ENCODE data around the gene SLC25A28.
"Not testable (repeated sequence)": the region's sequence is repeated elsewhere in the genome, so short reads cannot be mapped to it uniquely, and the experiment has no call there.

Gene SLC25A28

DNA sequence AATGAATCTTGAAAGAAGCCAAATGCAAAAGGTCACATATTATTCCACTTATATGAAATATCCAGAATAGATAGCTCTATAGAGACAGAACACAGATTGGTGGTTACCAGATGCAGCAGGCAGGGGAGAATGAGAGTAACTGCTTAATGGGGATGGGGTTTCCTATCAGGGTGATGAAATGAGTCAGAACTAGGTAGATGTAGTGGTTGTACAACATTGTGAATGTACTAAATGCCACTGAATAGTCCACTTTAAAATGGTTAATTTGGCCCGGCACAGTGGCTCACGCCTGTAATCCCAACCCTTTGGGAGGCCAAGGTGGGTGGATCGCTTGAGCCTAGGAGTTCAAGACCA, 9.4 kb upstream of the SLC25A28 start:
- Histone ChIP-seq H3K4me3 (ENCODE audit: insufficient read depth, low read depth, low read length, poor library complexity, severe bottlenecking) (no peak overlapping the region), H3K36me3 (ENCODE audit: control insufficient read depth, insufficient read depth, low read length) (no peaks in the 10 kb centered on the region), H3K4me1 (ENCODE audit: control insufficient read depth, insufficient read depth, low read length, poor library complexity, severe bottlenecking) (no peaks in the 10 kb centered on the region), H3K9me3 (ENCODE audit: control insufficient read depth, low read length) (no peaks in the 10 kb centered on the region), H3K27ac (ENCODE audit: insufficient read depth, low read length, poor library complexity, severe bottlenecking) (no peak overlapping the region), H3K27me3 (replicated peaks; ENCODE audit: control insufficient read depth, insufficient read depth, low read length, poor library complexity, severe bottlenecking) (no peaks in the 10 kb centered on the region)
- DNase-seq = no peak

DNA sequence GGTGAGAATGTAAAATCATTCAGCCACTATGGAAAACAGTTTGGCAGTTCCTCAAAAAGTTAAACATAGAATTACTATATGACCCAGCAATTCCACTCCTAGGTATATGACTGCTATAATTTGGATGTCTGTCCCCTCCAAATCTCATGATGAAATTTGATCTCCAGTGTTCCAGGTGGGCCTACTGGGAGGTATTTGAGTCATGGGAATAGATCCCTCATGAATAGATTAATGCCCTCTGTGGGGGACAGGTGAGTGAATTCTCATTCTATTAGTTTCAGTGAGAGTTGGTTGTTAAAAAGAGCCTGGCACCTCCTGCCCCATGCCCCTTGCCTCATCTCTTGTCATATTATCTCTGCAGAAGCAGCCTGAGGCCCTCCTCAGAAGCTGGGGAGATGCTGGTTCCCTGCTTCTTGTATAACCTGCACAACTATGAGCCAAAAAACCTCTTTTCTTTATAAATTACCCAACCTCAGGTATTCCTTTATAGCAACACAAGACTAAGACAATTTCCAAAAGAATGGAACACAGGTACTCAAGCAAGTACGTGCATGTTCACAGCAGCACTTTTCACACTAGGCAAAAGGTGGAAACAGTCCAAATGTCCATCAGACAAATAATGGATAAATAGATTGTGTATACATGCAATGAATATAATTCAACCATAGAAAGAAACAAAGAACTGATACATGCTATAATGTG, 8.8 kb upstream of the SLC25A28 start:
- DNase-seq = no peak
- H3K9me3 ChIP-seq (ENCODE audit: control insufficient read depth, low read length) = no peaks in the 10 kb centered on the region
- H3K4me3 ChIP-seq (ENCODE audit: insufficient read depth, low read depth, low read length, poor library complexity, severe bottlenecking) = no peak overlapping the region
- no peaks in the 10 kb centered on the region for H3K27me3 ChIP-seq (replicated peaks; ENCODE audit: control insufficient read depth, insufficient read depth, low read length, poor library complexity, severe bottlenecking)
- H3K36me3 ChIP-seq (ENCODE audit: control insufficient read depth, insufficient read depth, low read length) = no peaks in the 10 kb centered on the region
- H3K27ac ChIP-seq (ENCODE audit: insufficient read depth, low read length, poor library complexity, severe bottlenecking) = no peak overlapping the region
- H3K4me1 ChIP-seq (ENCODE audit: control insufficient read depth, insufficient read depth, low read length, poor library complexity, severe bottlenecking) = no peaks in the 10 kb centered on the region

DNA sequence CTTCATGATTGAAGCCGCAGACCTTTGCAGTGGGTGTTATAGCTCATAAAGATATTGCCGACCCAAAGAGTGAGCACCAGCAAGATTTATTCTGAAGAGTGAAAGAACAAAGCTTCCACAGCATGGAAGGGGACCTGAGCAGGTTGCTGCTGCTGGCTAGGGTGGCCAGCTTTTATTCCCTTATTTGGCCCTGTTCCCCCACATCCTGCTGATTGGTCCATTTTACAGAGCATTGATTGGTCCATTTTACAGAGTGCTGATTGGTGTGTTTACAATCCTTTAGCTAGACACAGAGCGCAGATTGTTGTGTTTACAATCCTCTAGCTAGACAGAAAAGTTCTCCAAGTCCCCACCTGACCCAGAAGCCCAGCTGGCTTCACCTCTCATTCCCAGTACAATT, 4.9 kb upstream of the SLC25A28 start:
- not testable (repeated sequence) for H3K27me3 ChIP-seq (replicated peaks; ENCODE audit: control insufficient read depth, insufficient read depth, low read length, poor library complexity, severe bottlenecking); H3K36me3 ChIP-seq (ENCODE audit: control insufficient read depth, insufficient read depth, low read length); H3K27ac ChIP-seq (ENCODE audit: insufficient read depth, low read length, poor library complexity, severe bottlenecking); H3K4me1 ChIP-seq (ENCODE audit: control insufficient read depth, insufficient read depth, low read length, poor library complexity, severe bottlenecking); H3K4me3 ChIP-seq (ENCODE audit: insufficient read depth, low read depth, low read length, poor library complexity, severe bottlenecking); DNase-seq; H3K9me3 ChIP-seq (ENCODE audit: control insufficient read depth, low read length)

DNA sequence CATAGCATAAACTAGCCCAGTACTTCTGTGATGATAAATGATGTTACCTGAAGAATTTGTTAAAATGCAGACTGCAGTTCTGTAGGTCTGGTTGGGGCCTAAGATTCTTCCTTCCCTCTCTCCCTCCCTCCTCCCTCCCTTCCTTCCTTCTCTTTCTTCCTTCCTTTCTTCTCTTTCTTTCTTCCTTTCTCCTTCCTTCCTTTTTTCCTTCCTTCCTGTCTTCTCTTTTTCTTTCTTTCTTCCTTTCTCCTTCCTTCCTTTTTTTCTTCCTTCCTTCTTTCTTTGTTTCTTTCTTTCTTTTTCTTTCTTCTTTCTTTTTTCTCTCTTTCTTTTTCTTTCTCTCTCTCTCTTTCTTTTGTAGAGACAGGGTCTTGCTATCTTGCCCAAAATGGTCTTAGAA, 3.7 kb upstream of the SLC25A28 start:
- no peak for DNase-seq
- Histone ChIP-seq H3K27me3 (replicated peaks; ENCODE audit: control insufficient read depth, insufficient read depth, low read length, poor library complexity, severe bottlenecking) (no peaks in the 10 kb centered on the region), H3K36me3 (ENCODE audit: control insufficient read depth, insufficient read depth, low read length) (no peaks in the 10 kb centered on the region), H3K4me1 (ENCODE audit: control insufficient read depth, insufficient read depth, low read length, poor library complexity, severe bottlenecking) (peaks cover 16% of the 10 kb centered on the region), H3K4me3 (ENCODE audit: insufficient read depth, low read depth, low read length, poor library complexity, severe bottlenecking) (no peak overlapping the region), H3K27ac (ENCODE audit: insufficient read depth, low read length, poor library complexity, severe bottlenecking) (no peak overlapping the region), H3K9me3 (ENCODE audit: control insufficient read depth, low read length) (no peaks in the 10 kb centered on the region)

DNA sequence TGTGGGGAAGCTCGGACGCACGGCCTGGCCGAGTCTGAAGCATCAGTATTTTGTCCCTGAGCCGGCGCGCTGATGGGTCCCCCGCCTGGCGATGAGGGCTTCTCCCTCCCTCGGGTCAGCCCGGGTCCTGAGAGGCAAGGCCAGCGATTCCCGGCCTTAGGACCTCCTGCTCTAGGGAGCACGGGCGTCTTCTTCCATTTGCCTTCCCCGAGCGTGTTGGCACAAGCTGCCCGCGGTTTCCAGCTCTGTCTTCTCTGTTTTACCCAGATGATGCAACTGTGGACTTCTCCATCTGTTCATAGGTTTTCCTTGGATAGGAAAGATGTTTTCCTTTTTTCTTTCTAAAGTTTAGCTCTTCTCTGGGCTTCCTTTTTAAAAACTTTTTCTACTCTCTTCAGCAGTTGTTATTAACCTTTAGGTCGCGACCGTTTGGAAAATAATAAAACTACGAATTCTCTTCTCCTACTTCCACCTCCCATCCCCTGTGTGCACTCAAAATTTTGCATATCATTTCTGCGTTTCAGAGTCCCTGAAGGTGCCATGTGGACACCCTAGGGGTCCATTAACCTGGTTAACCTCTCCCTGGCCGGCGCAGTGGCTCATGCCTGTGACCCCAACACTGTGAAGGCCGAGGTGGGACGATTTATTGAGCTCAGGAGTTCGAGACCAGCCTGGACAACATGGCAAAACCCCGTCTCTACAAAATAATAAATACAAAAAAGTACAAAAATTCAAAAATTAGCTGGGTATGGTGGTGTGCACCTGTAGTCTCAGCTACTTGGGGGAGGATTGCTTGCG, 1.4 kb upstream of the SLC25A28 start:
- Histone ChIP-seq H3K9me3 (ENCODE audit: control insufficient read depth, low read length) (no peaks in the 10 kb centered on the region), H3K4me1 (ENCODE audit: control insufficient read depth, insufficient read depth, low read length, poor library complexity, severe bottlenecking) (peaks cover 27% of the 10 kb centered on the region), H3K27me3 (replicated peaks; ENCODE audit: control insufficient read depth, insufficient read depth, low read length, poor library complexity, severe bottlenecking) (no peaks in the 10 kb centered on the region), H3K27ac (ENCODE audit: insufficient read depth, low read length, poor library complexity, severe bottlenecking) (peak overlapping the region; percentile 97), H3K4me3 (ENCODE audit: insufficient read depth, low read depth, low read length, poor library complexity, severe bottlenecking) (peak overlapping the region; percentile 84), H3K36me3 (ENCODE audit: control insufficient read depth, insufficient read depth, low read length) (peaks cover 3% of the 10 kb centered on the region)
- no peak for DNase-seq

DNA sequence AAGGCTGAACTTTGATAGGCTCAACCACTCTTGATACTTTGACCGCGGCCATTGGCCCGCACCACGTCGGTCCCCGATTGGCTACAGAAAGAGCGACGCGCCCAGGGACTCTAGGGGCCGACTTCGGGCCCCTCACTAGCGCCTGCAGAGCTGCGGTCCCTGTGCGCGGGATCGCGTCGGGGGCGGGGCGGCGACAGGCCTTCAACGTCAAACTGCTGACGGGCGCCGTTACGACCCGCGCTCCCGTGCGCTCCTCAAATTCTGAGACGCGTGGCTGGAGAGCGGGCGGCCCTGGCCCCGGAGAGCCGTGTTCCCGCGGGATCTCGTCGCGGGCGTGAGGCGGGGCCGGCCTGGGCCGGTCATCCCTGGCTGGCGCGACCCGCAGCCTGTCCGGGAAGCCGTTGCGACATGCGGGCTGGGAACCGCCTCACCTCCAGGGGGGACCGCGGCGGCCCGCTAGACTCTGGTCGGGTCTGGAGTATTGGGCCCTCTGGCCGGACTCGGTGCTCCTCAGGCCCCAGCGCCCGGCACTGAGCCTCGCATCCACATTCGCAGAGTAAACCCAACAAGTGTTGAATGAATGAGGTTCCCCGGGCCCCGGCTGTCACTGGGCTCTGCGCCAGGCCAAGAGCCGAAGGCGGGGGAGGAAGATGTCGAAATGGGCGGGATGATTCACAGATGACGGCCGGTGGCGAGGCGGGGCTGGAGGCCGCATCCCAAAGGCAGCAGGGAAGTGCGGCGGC, 643 bp upstream of the SLC25A28 start:
- Histone ChIP-seq H3K9me3 (ENCODE audit: control insufficient read depth, low read length) (no peaks in the 10 kb centered on the region), H3K4me1 (ENCODE audit: control insufficient read depth, insufficient read depth, low read length, poor library complexity, severe bottlenecking) (peaks cover 27% of the 10 kb centered on the region), H3K27ac (ENCODE audit: insufficient read depth, low read length, poor library complexity, severe bottlenecking) (peak overlapping the region; percentile 97), H3K27me3 (replicated peaks; ENCODE audit: control insufficient read depth, insufficient read depth, low read length, poor library complexity, severe bottlenecking) (no peaks in the 10 kb centered on the region), H3K36me3 (ENCODE audit: control insufficient read depth, insufficient read depth, low read length) (peaks cover 3% of the 10 kb centered on the region), H3K4me3 (ENCODE audit: insufficient read depth, low read depth, low read length, poor library complexity, severe bottlenecking) (peak overlapping the region; percentile 84)
- peak; percentile 71 to 91 (median 88) for DNase-seq

DNA sequence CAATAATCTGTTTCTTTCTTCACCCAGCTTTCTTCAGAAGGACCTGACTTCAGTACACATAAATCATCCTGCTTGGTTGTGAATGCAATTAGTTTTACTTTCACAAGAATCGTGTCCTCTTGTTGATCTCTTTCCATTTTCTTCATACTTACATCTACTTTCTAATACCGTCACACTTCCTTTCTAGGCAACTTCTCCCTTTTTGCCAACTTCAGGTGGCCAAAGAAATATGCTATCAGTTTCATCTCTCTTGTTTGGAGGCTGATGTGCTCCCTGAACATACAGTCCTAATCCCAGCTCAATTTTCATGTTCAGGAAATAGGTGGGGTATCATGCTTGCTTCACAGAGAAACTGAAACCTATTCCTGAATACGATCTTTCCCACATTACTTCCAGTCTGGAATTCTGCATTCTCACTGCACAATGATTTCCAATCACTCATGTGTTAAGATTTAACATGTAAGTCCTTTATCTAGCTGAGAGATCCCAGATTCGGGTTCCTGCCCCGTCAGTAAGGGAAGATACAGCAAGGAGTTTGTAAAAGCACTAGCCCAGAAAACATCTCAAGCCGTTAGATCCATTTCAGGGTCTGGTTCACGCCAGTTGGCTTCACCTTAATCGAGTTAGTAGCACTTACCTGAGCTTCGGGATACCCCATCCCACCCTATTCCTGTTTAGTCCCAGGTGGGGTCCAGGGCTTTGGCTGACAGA, 994 bp downstream of the SLC25A28 start:
- DNase-seq = no peak
- H3K36me3 ChIP-seq (ENCODE audit: control insufficient read depth, insufficient read depth, low read length) = peaks cover 3% of the 10 kb centered on the region
- H3K4me1 ChIP-seq (ENCODE audit: control insufficient read depth, insufficient read depth, low read length, poor library complexity, severe bottlenecking) = peaks cover 27% of the 10 kb centered on the region
- H3K9me3 ChIP-seq (ENCODE audit: control insufficient read depth, low read length) = no peaks in the 10 kb centered on the region
- peak overlapping the region; percentile 72 for H3K4me3 ChIP-seq (ENCODE audit: insufficient read depth, low read depth, low read length, poor library complexity, severe bottlenecking)
- H3K27ac ChIP-seq (ENCODE audit: insufficient read depth, low read length, poor library complexity, severe bottlenecking) = peak overlapping the region; percentile 66
- no peaks in the 10 kb centered on the region for H3K27me3 ChIP-seq (replicated peaks; ENCODE audit: control insufficient read depth, insufficient read depth, low read length, poor library complexity, severe bottlenecking)

DNA sequence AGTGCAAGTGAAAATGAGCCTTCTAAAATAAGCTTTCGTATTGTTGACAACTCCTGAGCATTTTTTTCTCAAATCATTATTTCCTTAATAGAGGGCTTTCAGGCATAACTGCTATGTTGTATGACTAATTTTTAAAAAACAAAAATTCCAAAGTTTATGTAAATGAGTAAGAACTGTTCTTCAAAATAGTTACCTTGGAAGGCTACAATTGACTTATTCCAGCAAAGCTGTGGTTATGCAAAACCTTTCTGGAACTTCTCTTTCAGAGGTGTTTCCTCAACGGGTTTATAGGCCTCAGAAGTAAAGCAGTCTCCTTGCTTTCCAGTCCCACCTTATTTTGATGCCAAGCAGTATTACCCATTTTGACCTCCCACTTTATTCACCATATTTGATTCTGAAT, 2.5 kb downstream of the SLC25A28 start:
- Histone ChIP-seq H3K4me3 (ENCODE audit: insufficient read depth, low read depth, low read length, poor library complexity, severe bottlenecking) (no peak overlapping the region), H3K27ac (ENCODE audit: insufficient read depth, low read length, poor library complexity, severe bottlenecking) (no peak overlapping the region), H3K27me3 (replicated peaks; ENCODE audit: control insufficient read depth, insufficient read depth, low read length, poor library complexity, severe bottlenecking) (no peaks in the 10 kb centered on the region), H3K4me1 (ENCODE audit: control insufficient read depth, insufficient read depth, low read length, poor library complexity, severe bottlenecking) (peaks cover 27% of the 10 kb centered on the region), H3K36me3 (ENCODE audit: control insufficient read depth, insufficient read depth, low read length) (peaks cover 7% of the 10 kb centered on the region), H3K9me3 (ENCODE audit: control insufficient read depth, low read length) (no peaks in the 10 kb centered on the region)
- no peak for DNase-seq

DNA sequence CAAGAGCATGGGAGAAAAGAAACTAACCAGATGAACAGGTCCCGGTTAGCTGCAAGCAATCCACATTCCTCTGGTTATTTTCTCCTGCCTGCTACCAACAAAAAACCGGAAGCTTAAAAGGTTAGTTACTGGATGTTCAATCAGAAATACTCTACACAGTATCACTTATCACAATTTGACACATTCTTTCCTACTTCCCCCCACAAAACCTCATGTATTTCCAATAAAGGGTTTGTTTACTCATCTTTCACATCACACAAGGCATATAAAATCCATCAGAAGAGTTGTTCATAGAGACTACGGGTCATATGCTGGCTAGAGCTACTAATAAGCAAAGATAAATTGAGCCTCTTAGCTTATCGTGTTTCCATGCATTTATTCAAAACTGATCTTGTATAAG, 4.8 kb downstream of the SLC25A28 start:
- no peaks in the 10 kb centered on the region for H3K9me3 ChIP-seq (ENCODE audit: control insufficient read depth, low read length)
- peaks cover 23% of the 10 kb centered on the region for H3K4me1 ChIP-seq (ENCODE audit: control insufficient read depth, insufficient read depth, low read length, poor library complexity, severe bottlenecking)
- no peak overlapping the region for H3K4me3 ChIP-seq (ENCODE audit: insufficient read depth, low read depth, low read length, poor library complexity, severe bottlenecking)
- DNase-seq = no peak
- H3K36me3 ChIP-seq (ENCODE audit: control insufficient read depth, insufficient read depth, low read length) = peaks cover 15% of the 10 kb centered on the region
- no peak overlapping the region for H3K27ac ChIP-seq (ENCODE audit: insufficient read depth, low read length, poor library complexity, severe bottlenecking)
- no peaks in the 10 kb centered on the region for H3K27me3 ChIP-seq (replicated peaks; ENCODE audit: control insufficient read depth, insufficient read depth, low read length, poor library complexity, severe bottlenecking)
